Measurements from ENCODE around the gene MAN1A1.

DNA sequence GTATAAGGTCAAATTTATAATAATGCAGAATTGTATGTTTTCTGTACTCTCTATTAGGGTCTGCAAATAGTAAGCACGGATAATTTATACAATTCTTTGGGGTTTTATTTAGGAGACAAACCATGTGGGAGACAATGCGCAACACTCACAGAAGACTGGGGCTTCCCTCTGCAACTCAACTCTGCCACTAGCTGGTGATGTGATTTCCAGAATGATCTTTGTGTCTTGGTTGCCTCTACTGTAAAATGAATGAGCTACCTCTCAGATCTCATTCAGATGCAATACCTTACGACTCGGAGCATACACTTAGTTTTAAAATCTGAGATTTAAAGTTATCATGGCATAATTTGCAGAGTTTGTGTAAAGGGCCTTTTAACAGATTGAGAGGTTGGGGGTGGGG lies 6.4 kb downstream of the MAN1A1 start:
- TF ChIP-seq CTCF (IDR thresholded peaks at IDR 0.05) (peak in 1 of 4 donors; percentile 16), POLR2A (IDR thresholded peaks at IDR 0.05) (no peak)

Data from right lobe of liver (tissue), 4 donors.